GM04503 (cell line): Measurements from ENCODE around the gene MORN2.

ENCODE experiments used
- DNase-seq: peaks from one replicate; pipeline ENCODE4 v3.0.0-alpha.2; 2012; ENCODE audit warnings: low read depth

Gene MORN2

DNA sequence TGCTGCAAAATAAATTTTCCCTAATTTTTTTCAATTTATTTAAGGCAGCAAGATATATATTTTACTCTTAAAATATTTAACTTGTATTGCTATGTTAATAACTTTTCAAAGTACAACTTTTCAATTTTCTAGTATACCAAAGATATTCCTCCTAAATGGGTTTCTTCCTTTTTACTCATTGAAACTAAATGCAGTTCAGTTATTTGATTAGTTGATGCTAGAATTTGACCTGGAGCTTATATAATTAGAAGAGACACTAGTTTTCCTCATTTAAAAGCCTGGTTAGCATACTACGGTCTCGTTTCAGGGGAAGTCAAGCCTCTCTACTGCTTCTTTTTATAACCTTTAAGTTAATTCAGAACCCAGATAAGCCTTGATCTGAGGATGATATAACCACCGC, 13.8 kb downstream of the MORN2 start, which contains the start of gene ARHGEF33:
TSS of gene ARHGEF33 (plus strand) at position 301 of the 400 bp plus-strand sequence. CDS start 29,573 bp downstream, outside the sequence.
- no peak for DNase-seq

DNA sequence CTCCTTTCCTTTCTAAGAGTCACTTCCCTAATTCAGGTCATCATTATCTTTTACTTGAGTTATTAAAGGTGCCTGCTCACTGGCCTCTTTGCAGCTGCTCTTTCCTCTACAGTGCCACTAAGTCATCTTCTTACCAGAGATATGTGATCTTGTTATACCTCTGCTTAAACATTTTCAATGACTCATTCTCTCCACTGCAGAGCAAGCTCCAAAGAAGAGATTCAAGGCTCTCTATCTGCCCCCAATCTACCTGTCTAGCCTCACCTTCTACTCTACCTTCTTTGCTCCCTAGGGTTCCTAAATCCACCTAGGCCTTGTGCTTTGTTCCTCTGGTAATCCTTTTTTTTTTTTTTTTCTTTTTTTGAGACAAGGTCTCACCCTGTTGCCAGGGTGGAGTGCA, 17.0 kb downstream of the MORN2 start:
- DNase-seq: no peak

DNA sequence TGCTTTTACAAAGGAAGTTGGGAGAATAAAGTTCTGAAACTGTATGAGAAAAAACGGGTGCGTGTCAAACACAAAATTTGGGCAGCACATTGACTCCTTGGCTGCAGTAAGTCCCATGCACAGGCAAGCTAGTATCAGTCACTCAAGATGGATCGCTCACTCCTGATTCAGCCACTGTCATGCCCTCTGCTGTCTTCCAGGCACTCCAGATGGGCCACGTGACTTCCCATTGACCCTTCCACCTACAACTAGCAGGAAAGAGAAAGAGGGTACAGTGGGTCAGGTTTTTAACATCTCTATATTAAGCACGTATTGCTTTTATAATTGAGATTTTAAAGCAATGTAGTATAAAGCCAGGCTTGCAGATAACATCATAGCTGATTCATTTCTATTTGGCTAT, 22.5 kb downstream of the MORN2 start:
- DNase-seq: no peak

DNA sequence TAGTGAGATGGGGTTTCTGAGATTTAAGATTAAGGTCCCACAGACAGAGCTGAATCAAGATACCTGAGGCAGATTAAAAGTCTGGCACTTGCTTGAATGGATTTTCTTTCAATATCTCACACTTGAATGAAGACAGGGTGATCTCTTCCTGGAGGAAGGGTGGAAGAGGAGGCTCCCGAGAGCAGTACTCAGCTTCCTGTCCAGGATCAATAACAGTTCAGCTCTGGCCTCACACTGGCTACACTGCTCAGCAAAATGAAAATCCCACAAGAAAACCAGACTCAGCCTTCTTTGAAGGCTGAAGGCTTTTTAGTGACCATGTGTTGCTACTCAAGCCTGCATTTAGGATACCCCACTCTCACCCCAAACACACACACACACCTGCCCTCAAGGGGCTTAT, 24.9 kb downstream of the MORN2 start:
- DNase-seq: no peak

DNA sequence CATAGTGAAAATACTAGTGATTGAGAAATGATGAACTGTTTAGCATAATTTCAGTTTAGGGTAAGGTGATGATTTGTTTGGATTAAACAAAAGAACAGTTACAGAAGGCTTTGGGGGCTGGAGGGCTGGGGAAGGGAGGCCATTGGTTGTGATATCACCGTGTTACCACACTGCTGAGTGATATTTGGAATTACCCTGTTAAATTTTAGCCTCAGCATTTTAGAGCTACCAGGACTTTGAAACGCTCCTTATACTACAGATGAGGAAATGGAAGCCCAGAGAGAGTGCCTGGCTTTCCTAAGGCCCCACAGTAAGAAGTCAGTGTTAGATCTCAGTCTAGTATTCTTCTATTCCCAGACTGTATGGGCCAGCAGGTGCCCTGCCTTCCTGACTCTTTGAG, 29.5 kb downstream of the MORN2 start:
- DNase-seq: no peak

DNA sequence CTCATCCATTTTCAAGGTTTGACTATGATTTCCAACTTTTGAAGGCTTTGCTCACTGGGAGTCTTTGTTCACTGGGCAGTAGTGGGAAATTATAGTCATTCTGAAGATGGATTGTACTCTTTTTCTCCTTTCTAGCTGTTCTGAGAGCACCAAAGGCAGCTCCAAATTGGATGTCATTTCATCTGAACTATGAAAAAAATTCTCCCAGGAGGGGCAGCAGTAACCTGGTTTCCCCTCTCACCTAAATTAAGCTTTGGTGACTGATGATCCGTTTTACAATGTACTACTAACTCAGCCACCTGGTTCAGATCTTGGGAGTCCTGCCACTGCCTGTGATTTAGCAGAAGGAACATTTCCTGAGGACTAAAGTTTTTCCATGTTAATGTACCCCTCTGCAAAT, 31.5 kb downstream of the MORN2 start:
- no peak for DNase-seq

DNA sequence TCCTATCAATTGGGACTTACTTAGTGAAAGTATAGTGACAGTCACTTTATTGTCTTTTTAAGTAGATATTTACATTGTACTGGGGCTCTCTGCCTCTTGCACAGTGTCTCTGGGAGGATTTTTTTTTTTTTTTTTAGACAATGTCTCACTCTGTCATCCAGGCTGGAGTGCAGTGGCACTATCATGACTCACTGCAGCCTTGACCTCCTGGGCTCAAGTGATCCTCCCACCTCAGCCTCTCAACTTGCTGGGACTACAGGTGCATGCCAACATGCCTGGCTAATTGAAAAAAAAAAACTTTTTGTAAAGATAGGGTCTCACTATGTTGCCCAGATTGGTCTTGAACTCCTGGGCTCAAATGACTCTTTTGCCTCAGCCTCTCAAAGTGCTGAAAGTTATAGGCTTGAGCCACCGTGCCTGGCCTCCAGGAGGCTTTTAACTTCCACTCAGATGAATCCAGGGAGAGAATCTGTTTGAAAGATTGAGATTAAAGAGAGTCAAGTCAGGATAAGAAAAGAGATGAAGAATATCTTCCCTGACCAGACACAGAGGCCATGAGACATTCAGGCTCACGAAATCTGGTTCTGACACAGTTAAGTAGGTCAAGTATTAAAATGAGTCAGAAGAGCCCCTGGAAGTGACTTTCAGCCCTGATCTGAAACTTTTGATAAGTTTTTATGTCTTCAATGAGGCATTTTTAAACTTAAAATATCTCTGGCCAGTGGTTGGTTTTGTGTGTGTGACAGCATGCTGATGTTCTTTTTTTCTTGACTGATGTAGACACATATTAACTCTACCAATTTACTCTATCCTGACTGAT, 32.2 kb downstream of the MORN2 start:
- DNase-seq: no peak

DNA sequence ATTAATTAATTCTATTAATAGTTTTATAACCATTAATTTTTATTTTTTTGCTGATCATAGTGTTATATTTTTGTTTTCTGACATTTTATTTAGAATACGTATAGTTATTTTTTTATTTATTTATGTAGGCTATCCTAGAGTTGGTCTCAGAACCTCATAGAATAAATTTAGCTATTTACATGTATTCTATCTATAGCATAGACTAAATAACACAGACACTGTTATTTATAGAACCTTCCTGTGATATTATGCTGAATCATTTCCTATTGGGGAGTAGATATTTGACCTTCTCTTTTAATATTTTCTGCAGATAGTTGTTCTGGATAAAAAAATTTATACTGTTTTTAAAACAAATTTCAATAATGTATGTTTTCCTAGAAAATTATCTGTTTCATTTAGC, 34.1 kb downstream of the MORN2 start:
- no peak for DNase-seq

DNA sequence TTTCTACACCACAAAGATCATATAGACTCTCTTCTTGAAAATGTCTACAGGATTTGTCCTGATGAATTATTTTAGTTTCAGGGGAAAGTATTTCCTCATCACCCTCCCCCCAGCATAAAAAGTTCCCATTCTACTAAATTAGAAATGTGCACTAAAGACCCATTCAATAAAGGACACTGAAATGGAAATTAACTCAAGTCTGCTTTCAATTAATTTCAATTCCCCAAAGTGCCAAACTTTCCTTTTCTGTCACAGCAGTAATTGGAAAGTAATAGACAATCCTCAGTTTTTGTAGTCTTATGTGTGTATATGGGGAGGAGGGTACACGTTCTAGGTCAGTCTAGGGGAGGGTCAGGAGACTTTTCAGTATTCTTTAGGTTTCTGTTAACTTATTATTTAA, 35.4 kb downstream of the MORN2 start:
- DNase-seq: no peak

DNA sequence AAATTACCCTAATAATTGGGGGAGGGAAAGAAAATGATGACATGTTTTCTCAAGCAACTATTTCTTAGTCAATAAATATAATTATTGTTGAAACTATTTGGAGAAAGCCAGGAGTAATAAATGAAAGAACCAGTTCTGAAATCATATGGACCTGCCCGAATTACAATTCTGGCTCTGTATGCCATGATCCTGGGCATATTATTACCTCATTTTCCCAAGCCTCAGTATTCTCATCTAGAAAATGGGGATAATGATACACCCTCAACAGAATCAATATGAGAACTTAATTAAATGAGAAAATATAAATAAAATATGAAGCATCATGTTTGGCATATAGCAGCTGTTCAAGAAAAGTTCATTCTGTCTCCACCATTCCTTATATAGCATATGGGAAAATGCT, 36.8 kb downstream of the MORN2 start:
- no peak for DNase-seq

DNA sequence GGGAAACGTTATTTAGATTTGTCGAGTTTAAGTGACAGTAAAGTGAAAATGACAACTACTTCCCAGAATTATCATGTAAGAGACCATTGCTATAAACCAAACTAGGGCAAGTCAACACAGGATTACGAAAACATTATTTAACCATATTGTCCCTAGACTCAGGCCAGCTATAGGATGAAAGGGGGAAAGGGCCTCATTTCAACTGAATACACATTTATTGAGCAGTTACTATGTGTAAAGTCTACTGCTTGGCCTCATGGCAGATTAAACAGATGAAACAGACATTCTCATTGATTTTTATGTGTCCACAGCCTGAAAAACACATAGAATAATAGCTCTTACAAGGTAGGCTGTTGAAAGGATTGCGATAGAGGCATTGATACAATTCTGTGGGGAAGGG, 46.6 kb downstream of the MORN2 start:
- DNase-seq: no peak

DNA sequence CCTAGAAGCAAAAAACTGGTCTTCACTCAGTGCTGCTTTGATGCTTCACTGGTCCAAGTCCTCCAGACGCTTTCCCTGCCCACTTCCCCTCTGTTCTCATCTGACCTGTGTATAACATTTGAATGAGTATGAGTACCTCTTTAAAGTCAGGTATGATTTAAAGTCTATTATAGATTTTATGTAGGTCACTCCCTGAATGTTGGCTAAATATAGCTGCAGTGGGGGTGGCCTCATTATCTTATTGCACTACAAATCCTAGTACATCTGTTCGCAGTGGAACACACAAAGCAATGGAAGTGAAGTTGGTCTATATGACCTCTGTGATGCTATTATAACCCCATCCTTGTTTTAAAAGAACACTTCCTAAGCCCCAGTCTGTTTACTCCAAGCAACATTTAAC, 47.1 kb downstream of the MORN2 start:
- DNase-seq: no peak

DNA sequence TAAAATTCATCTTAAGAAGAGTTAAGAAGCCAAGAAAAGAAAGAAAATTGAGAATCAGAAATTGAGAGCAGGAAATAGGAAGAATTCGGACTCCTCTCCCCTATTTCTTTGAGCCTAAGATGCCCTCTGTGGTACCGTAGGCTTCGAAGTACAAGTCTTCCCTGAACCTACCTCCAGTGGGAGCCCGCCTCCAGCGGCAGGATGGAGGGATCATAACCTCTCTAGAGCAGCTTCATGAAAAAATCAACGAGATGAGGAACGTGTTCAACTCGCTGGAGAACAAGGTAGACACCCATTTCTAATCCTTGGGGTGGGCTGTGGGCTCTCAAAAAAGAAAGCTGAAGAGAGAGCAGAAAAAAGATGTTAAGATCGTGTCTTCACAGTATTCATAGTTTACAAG, 50.2 kb downstream of the MORN2 start:
- DNase-seq: no peak

DNA sequence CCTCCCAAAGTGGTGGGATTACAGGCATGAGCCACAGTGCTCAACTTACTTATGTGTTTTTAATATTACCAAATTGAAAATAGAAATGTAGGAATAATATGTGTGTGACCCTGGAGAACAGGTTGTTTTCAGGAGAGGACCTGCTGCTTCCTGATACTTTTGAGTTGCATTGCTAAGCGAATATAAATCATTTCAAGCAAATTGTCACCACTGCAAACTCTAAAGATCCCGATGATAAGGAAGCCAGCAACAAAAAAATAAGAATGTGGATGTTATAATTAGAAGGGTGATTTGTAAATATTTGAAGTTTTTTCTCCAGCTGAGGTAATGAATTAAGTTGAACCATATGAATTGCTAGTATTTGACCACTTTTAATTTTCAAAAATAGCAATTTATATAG, 54.8 kb downstream of the MORN2 start:
- DNase-seq: no peak
